Measurements from ENCODE around the gene ACTL10. TPM values are rescaled to one million over a fixed set of nuclear protein-coding genes. Genes with fewer than 3 reads are reported as not detected.

ACTL10 gene
- total RNA-seq, 2 experiments from 2014 or later, result 5.6 to 11.7 TPM

- no peaks in the 10 kb centered on the region for H3K9me2 ChIP-seq (ENCODE audit: insufficient read depth, low read length)
- POLR2A ChIA-PET, result no interaction called here
- no peak overlapping the region for H3K4me3 ChIP-seq (ENCODE audit: low read depth, low read length, poor library complexity, severe bottlenecking)
- peaks cover 19% of the 10 kb centered on the region for H3K4me1 ChIP-seq (ENCODE audit: insufficient read depth, low read length, poor library complexity, severe bottlenecking)
- no peak for TF ChIP-seq CTCF (conservative IDR thresholded peaks at IDR 0.05; ENCODE audit: low read length)
- no peak for TF ChIP-seq EZH2phosphoT487 (IDR thresholded peaks at IDR 0.05; ENCODE audit: borderline replicate concordance, low read depth, low read length)
- H2AFZ ChIP-seq (ENCODE audit: low read length), result no peak overlapping the region
- intact Hi-C loops (cut with micrococcal nuclease; ENCODE audit: unreplicated experiment), result loop anchor here (5.0 kb wide), 1 partner anchor 248 kb away; the partner anchor contains the start of gene CDK5RAP1
- H3K36me3 ChIP-seq (ENCODE audit: insufficient read depth, low read length), result peaks cover 33% of the 10 kb centered on the region
- CTCF ChIA-PET (ENCODE audit: unreplicated experiment), result no interaction called here
- peaks cover 5% of the 10 kb centered on the region; the same call in 1 of the 2 replicates for H4K20me1 ChIP-seq (ENCODE audit: insufficient read depth, low read length)
- no peak for DNase-seq (ENCODE audit: low spot score)
- H3K79me2 ChIP-seq (ENCODE audit: insufficient read depth, low read depth, low read length), result no peaks in the 10 kb centered on the region
- H3K4me2 ChIP-seq (ENCODE audit: low read length), result no peak overlapping the region
- no peaks in the 10 kb centered on the region for H3K9me3 ChIP-seq (ENCODE audit: low read length)
- no peak overlapping the region for H3K27ac ChIP-seq (ENCODE audit: low read depth, low read length, poor library complexity, severe bottlenecking)
- BruUV-seq (replicated peaks), result no TSS peak
Measured at GRCh38 chr20:33650111-33650752, 16.5 kb upstream of the ACTL10 start.

GRCh38 chr20:33650753-33651561 lies 15.8 kb upstream of the ACTL10 start:
- ChIA-PET CTCF (ENCODE audit: unreplicated experiment) (no interaction called here), POLR2A (interaction anchor here (0.6 to 1.3 kb wide), 2 partner anchors 13 to 190 kb away, joined by 4 read pairs; no protein-coding TSS in a partner anchor)
- Histone ChIP-seq H2AFZ (ENCODE audit: low read length) (no peak overlapping the region), H3K9me3 (ENCODE audit: low read length) (no peaks in the 10 kb centered on the region), H3K79me2 (ENCODE audit: insufficient read depth, low read depth, low read length) (no peaks in the 10 kb centered on the region), H3K9me2 (ENCODE audit: insufficient read depth, low read length) (no peaks in the 10 kb centered on the region), H3K36me3 (ENCODE audit: insufficient read depth, low read length) (peaks cover 26% of the 10 kb centered on the region), H3K4me1 (ENCODE audit: insufficient read depth, low read length, poor library complexity, severe bottlenecking) (peaks cover 19% of the 10 kb centered on the region), H3K27ac (ENCODE audit: low read depth, low read length, poor library complexity, severe bottlenecking) (no peak overlapping the region), H4K20me1 (ENCODE audit: insufficient read depth, low read length) (peaks cover 5% of the 10 kb centered on the region; the same call in 1 of the 2 replicates), H3K4me3 (ENCODE audit: low read depth, low read length, poor library complexity, severe bottlenecking) (no peak overlapping the region), H3K4me2 (ENCODE audit: low read length) (no peak overlapping the region)
- BruUV-seq (replicated peaks), result no TSS peak
- TF ChIP-seq CTCF (conservative IDR thresholded peaks at IDR 0.05; ENCODE audit: low read length) (no peak), EZH2phosphoT487 (IDR thresholded peaks at IDR 0.05; ENCODE audit: borderline replicate concordance, low read depth, low read length) (no peak)
- intact Hi-C loops (cut with micrococcal nuclease; ENCODE audit: unreplicated experiment), result loop anchor here (5.0 kb wide), 1 partner anchor 249 kb away; the partner anchor contains the start of gene CDK5RAP1
- DNase-seq (ENCODE audit: low spot score), result no peak
